GM12891 (cell line): ENCODE data around the gene RNF125.
A peak's percentile ranks its signal among the peaks of the same experiment; 100 is the strongest.

ENCODE experiments used
- PAX5 ChIP-seq: IDR thresholded peaks from 2 replicates; pipeline ENCODE4 v1.6.1; 2011; ENCODE audit warnings: low read length, moderate library complexity, mild to moderate bottlenecking; ENCODE audit not compliant: insufficient read depth, severe bottlenecking
- POLR2A ChIP-seq: IDR thresholded peaks from 2 replicates; pipeline ENCODE4 v1.6.1; 2011; ENCODE audit warnings: low read depth, low read length, control low read depth
- POLR2AphosphoS5 ChIP-seq: IDR thresholded peaks from 2 replicates; pipeline ENCODE4 v1.6.1; 2011; ENCODE audit warnings: low read depth, low read length, control low read depth
- POU2F2 ChIP-seq: IDR thresholded peaks from 2 replicates; pipeline ENCODE4 v1.6.1; 2011; ENCODE audit warnings: low read depth, mild to moderate bottlenecking, control low read depth, low read length, moderate library complexity
- SPI1 ChIP-seq: IDR thresholded peaks from 2 replicates; pipeline ENCODE4 v1.6.1; 2011; ENCODE audit warnings: low read depth, low read length, control low read depth
- TAF1 ChIP-seq: IDR thresholded peaks from 2 replicates; pipeline ENCODE4 v1.6.1; 2011; ENCODE audit warnings: low read depth, low read length, control low read depth

DNA sequence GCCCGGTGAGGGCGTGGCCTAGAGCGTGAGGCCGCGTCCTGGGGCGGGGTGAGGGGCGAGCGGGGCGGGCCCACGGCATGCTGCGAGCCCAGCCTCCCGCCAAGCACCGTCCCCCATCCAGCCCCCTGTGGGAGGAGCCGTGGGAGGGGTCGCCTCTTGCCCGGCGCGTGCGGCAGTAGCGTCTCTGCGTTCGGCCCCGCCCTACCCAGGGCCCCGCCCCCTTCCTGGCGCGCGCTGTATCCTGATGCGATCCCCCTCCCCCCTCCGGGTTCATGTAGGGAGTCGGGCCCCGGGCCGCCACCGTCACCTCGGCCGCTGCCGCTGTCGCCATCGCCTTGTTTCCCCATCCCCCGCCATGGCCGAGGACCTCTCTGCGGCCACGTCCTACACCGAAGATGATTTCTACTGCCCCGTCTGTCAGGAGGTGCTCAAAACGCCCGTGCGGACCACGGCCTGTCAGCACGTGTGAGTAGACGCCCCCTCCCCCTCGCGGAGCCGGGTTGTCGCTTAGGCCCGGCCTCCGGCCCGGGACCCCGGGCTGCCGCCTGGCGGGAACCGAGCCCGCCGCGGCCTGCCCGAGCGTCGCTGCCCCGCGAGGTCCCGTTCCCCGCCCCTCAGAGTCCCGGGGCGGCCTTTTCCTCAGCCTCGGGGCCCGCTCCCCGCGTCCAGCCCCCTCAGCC is 73.9 kb downstream of the RNF125 start:
- peak; percentile 54; the same call in 1 of the 2 replicates for TF ChIP-seq TAF1
- TF ChIP-seq POLR2AphosphoS5, result peak; percentile 81
- peak; percentile 82 for TF ChIP-seq POLR2A
- TF ChIP-seq SPI1, result no peak
- TF ChIP-seq POU2F2, result no peak
- no peak for TF ChIP-seq PAX5
